Endothelial cell of umbilical vein (primary cell): Measurements from ENCODE around the gene FLNB. TPM values are rescaled to one million over a fixed set of nuclear protein-coding genes. Genes with fewer than 3 reads are reported as not detected.

Source experiments
- BruUV-seq: library from RNA; stranded (reverse); fragments of 400-500 nt; replicated peaks from 2 replicates; lab custom pipeline; 2021; lab: Mats Ljungman, UMichigan
- CTCF ChIA-PET: fragments of 300-600, 350-600 bp; sonication (Branson Sonifier 250); formaldehyde crosslinking; loops from one replicate; lab custom pipeline; 2021; ENCODE audit warnings: antibody characterized with exemption, inconsistent platforms; lab: Charles Lee
- POLR2A ChIA-PET: fragments of 300-600, 350-600 bp; sonication (Branson Sonifier 250); formaldehyde crosslinking; loops from one replicate; lab custom pipeline; 2021; ENCODE audit warnings: antibody characterized with exemption, inconsistent platforms; lab: Charles Lee
- DNase-seq: peaks from one replicate; pipeline ENCODE4 v3.0.0-alpha.2; 2011; ENCODE audit warnings: low read depth, low spot score
- FAIRE-seq: peaks from 2 replicates; lab custom pipeline; 2011; peaks lifted over from hg19 to GRCh38; lab: Jason Lieb, UNC
- H2AFZ ChIP-seq: 2 replicates; pipeline ENCODE4 v1.6.0; 2012; ENCODE audit warnings: low read depth, low read length, control low read depth, inconsistent platforms
- H3K27ac ChIP-seq: 2 replicates; pipeline ENCODE4 v1.5.1; 2011; ENCODE audit warnings: low read depth, mild to moderate bottlenecking, control low read depth, low read length, moderate library complexity; ENCODE audit not compliant: insufficient read depth
- H3K27me3 ChIP-seq, 2 experiments: 2 replicates each; pipeline versions ENCODE4 v1.6.0 to v1.6.1; 2011; ENCODE audit warnings: low read length in 2 of 2, mixed read lengths in 1 of 2; ENCODE audit not compliant: control insufficient read depth in 2 of 2, insufficient read depth in 2 of 2
- H3K36me3 ChIP-seq, 2 experiments: 2 replicates in 1 of 2; 3 replicates in 1 of 2; pipeline ENCODE4 v1.5.1; 2011; ENCODE audit warnings: low read length in 2 of 2, mild to moderate bottlenecking in 1 of 2, moderate library complexity in 1 of 2; ENCODE audit not compliant: control insufficient read depth in 2 of 2, insufficient read depth in 2 of 2; ENCODE audit errors: extremely low read depth in 1 of 2
- H3K4me1 ChIP-seq: 3 replicates; pipeline ENCODE4 v1.5.1; 2011; ENCODE audit warnings: mild to moderate bottlenecking, low read length; ENCODE audit not compliant: control insufficient read depth, insufficient read depth; ENCODE audit errors: extremely low read depth
- H3K4me2 ChIP-seq: 2 replicates; pipeline ENCODE4 v1.6.1; 2011; ENCODE audit warnings: low read length, control low read depth, mixed read lengths; ENCODE audit not compliant: insufficient read depth
- H3K4me3 ChIP-seq, 3 experiments: fragments of 200-600 bp in 1 of 3; sonication (generic), shearing (Covaris generic) in 1 of 3; replicated peaks in 1 of 3; 2 replicates each; pipeline ENCODE4 v1.5.1; 2011 to 2016; ENCODE audit warnings: control low read depth in 3 of 3, low read length in 3 of 3, mild to moderate bottlenecking in 2 of 3, inconsistent platforms in 1 of 3, low read depth in 1 of 3, moderate library complexity in 1 of 3; ENCODE audit not compliant: insufficient read depth in 1 of 3
- H3K79me2 ChIP-seq: 2 replicates; pipeline ENCODE4 v1.6.0; 2012; ENCODE audit warnings: low read length, inconsistent platforms; ENCODE audit not compliant: control insufficient read depth, insufficient read depth
- H3K9ac ChIP-seq: replicated peaks from 2 replicates; pipeline ENCODE3; 2011; ENCODE audit warnings: low read length, control low read depth; ENCODE audit not compliant: insufficient read depth; ENCODE audit errors: extremely low read depth
- H3K9me1 ChIP-seq: replicated peaks from 3 replicates; pipeline ENCODE4 v1.6.0; 2011; ENCODE audit warnings: mild to moderate bottlenecking, low read length; ENCODE audit not compliant: control insufficient read depth, insufficient read depth; ENCODE audit errors: extremely low read depth
- H3K9me3 ChIP-seq: replicated peaks from 2 replicates; pipeline ENCODE4 v1.5.1; 2012; ENCODE audit warnings: low read length, inconsistent platforms; ENCODE audit not compliant: control insufficient read depth, insufficient read depth
- H4K20me1 ChIP-seq: replicated peaks from 2 replicates; pipeline ENCODE3; 2011; ENCODE audit warnings: mild to moderate bottlenecking, low read length; ENCODE audit not compliant: control insufficient read depth, insufficient read depth; ENCODE audit errors: extremely low read depth
- CTCF ChIP-seq, 2 donors: IDR thresholded peaks; 1 replicate in 1 of 2; 2 replicates in 1 of 2; pipeline ENCODE4 v1.5.1; 2011; ENCODE audit warnings: low read length in 2 of 2, mild to moderate bottlenecking in 2 of 2, moderate library complexity in 2 of 2, control low read depth in 1 of 2, inconsistent platforms in 1 of 2, low read depth in 1 of 2; ENCODE audit not compliant: insufficient read depth in 1 of 2; ENCODE audit errors: extremely low read depth in 1 of 2
- EZH2 ChIP-seq: IDR thresholded peaks from 2 replicates; pipeline ENCODE4 v1.6.1; 2012; ENCODE audit warnings: borderline replicate concordance, low read depth, mild to moderate bottlenecking, moderate library complexity, low read length, inconsistent platforms; ENCODE audit not compliant: severe bottlenecking
- FOS ChIP-seq: IDR thresholded peaks from 2 replicates; pipeline ENCODE4 v1.6.1; 2011; ENCODE audit warnings: mild to moderate bottlenecking, low read length, moderate library complexity, borderline replicate concordance; ENCODE audit not compliant: insufficient read depth
- GATA2 ChIP-seq: IDR thresholded peaks from 2 replicates; pipeline ENCODE4 v1.7.0; 2011; ENCODE audit warnings: low read depth, mild to moderate bottlenecking, moderate library complexity, mixed read lengths, low read length; ENCODE audit not compliant: insufficient read length, insufficient read depth
- JUN ChIP-seq: IDR thresholded peaks from 2 replicates; pipeline ENCODE4 v1.6.1; 2011; ENCODE audit warnings: borderline replicate concordance, low read depth; ENCODE audit not compliant: insufficient read length, insufficient read depth
- MAX ChIP-seq: IDR thresholded peaks from 2 replicates; pipeline ENCODE4 v1.6.1; 2011; ENCODE audit not compliant: insufficient read depth, insufficient read length
- MYC ChIP-seq: IDR thresholded peaks from one replicate; pipeline ENCODE4 v1.6.1; 2011; ENCODE audit warnings: mild to moderate bottlenecking, low read depth, low read length
- POLR2A ChIP-seq: IDR thresholded peaks from 2 replicates; pipeline ENCODE4 v1.6.1; 2012; ENCODE audit warnings: low read depth, mild to moderate bottlenecking, control low read depth, low read length
- POLR2AphosphoS5 ChIP-seq: IDR thresholded peaks from 2 replicates; pipeline ENCODE4 v1.6.1; 2012; ENCODE audit warnings: low read depth, mild to moderate bottlenecking, control low read depth, low read length, moderate library complexity; ENCODE audit not compliant: insufficient read depth
- dilution Hi-C: fragments of 300-500 bp; cut with MboI; formaldehyde crosslinking; loops from one replicate; pipeline ENCODE4 v1.15.0; 2019; ENCODE audit warnings: low sequenced_read_pairs; ENCODE audit not compliant: extremely low pct_ligation_motif_present
- intact Hi-C: fragments of 100-400 bp; cut with micrococcal nuclease; formaldehyde crosslinking; loops from one replicate; pipeline ENCODE4 v1.10.0; 2022
- polyA plus RNA-seq, 4 experiments: library from polyadenylated mRNA; depleted of rRNA in 3 of 4; stranded (reverse) in 3 of 4; unstranded in 1 of 4; fragments of >200 nt; gene quantifications; 2 replicates each; pipeline versions ENCODE4 v1.2.1 to v1.2.3, GENCODE V29; 2011 to 2012; ENCODE audit warnings: missing spikeins in 1 of 4
- total RNA-seq: library from RNA; stranded (reverse); gene quantifications from 2 replicates; pipeline ENCODE4 v1.2.3, GENCODE V29; 2021

FLNB gene
- total and polyA plus RNA-seq, 2 donors (not counting 3 experiments of a cell fraction or from before 2014, with no cell fraction given), result 479 to 670 TPM

- no peaks in the 10 kb centered on the region for H4K20me1 ChIP-seq
- dilution Hi-C loops (no loop called here), intact Hi-C loops (no loop called here)
- H3K4me2 ChIP-seq, result no peak overlapping the region
- no peaks in the 10 kb centered on the region for H3K9me1 ChIP-seq
- peaks cover 1% of the 10 kb centered on the region for H3K79me2 ChIP-seq
- H3K9ac ChIP-seq, result no peak overlapping the region
- FAIRE-seq, result no peak
- ChIA-PET POLR2A (no interaction called here), CTCF (no interaction called here)
- peaks cover 33 to 39% of the 10 kb centered on the region in 2 experiments for H3K36me3 ChIP-seq
- peaks cover 30% of the 10 kb centered on the region for H3K4me1 ChIP-seq
- no peak overlapping the region for H3K4me3 ChIP-seq
- no peaks in the 10 kb centered on the region for H3K27me3 ChIP-seq
- no TSS peak for BruUV-seq
- no peak overlapping the region for H2AFZ ChIP-seq
- H3K9me3 ChIP-seq, result no peaks in the 10 kb centered on the region
- H3K27ac ChIP-seq, result no peak overlapping the region
- DNase-seq, result no peak
- TF ChIP-seq POLR2AphosphoS5, result peak; percentile 1
- no peak for TF ChIP-seq GATA2
- no peak for TF ChIP-seq EZH2
- TF ChIP-seq CTCF (IDR thresholded peaks at IDR 0.05; ENCODE audit: extremely low read depth in 1 of 2, insufficient read depth in 1 of 2, low read depth in 1 of 2, low read length in 2 of 2), result no peak
Measured at GRCh38 chr3:58170376-58170775, 162.2 kb downstream of the FLNB start.

- no peak overlapping the region for H3K4me2 ChIP-seq
- peaks cover 1% of the 10 kb centered on the region for H3K79me2 ChIP-seq
- no peak for TF ChIP-seq MAX
- no peak for TF ChIP-seq EZH2
- no peak for TF ChIP-seq CTCF (IDR thresholded peaks at IDR 0.05; ENCODE audit: extremely low read depth in 1 of 2, insufficient read depth in 1 of 2, low read depth in 1 of 2, low read length in 2 of 2)
- no peak for TF ChIP-seq POLR2AphosphoS5
- no peak for TF ChIP-seq POLR2A
- TF ChIP-seq JUN, result no peak
- no peak for TF ChIP-seq GATA2
- no peak for TF ChIP-seq MYC
- no peak for TF ChIP-seq FOS
- dilution Hi-C loops (no loop called here), intact Hi-C loops (no loop called here)
- H3K9ac ChIP-seq, result no peak overlapping the region
- no peak overlapping the region for H3K27ac ChIP-seq
- no peaks in the 10 kb centered on the region for H3K9me1 ChIP-seq
- peaks cover 37% of the 10 kb centered on the region for H3K4me1 ChIP-seq
- no peaks in the 10 kb centered on the region for H3K27me3 ChIP-seq
- ChIA-PET CTCF (interaction anchor here (1.3 kb wide), 1 partner anchor 8 kb away, joined by 4 read pairs; no protein-coding TSS in a partner anchor), POLR2A (no interaction called here)
- no peaks in the 10 kb centered on the region for H3K9me3 ChIP-seq
- no peak for DNase-seq
- peaks cover 25 to 35% of the 10 kb centered on the region in 2 experiments for H3K36me3 ChIP-seq
- H4K20me1 ChIP-seq, result no peaks in the 10 kb centered on the region
- H2AFZ ChIP-seq, result no peak overlapping the region
- BruUV-seq, result no TSS peak
- H3K4me3 ChIP-seq, result no peak overlapping the region
- no peak for FAIRE-seq
Measured at GRCh38 chr3:58171126-58171525, 162.9 kb downstream of the FLNB start.
